SU-DHL-6 (cell line): ENCODE data around the gene CARD11.

Source experiments
- H2AFZ ChIP-seq: fragments of 200-600 bp; sonication (generic); 2 replicates; pipeline ENCODE4 v1.6.1; 2014; ENCODE audit warnings: low read depth, mild to moderate bottlenecking, moderate library complexity, mixed read lengths, antibody characterized with exemption, low read length; ENCODE audit not compliant: severe bottlenecking
- H3F3A ChIP-seq: fragments of 200-600 bp; shearing (Covaris generic); 2 replicates; pipeline ENCODE4 v1.6.0; 2016; ENCODE audit warnings: antibody characterized with exemption, mild to moderate bottlenecking; ENCODE audit not compliant: insufficient read depth
- H3K27ac ChIP-seq: fragments of 200-600 bp; sonication (generic); 2 replicates; pipeline ENCODE4 v1.5.1; 2016; ENCODE audit warnings: low read depth, mild to moderate bottlenecking, low read length, moderate library complexity, mixed read lengths
- H3K27me3 ChIP-seq: fragments of 200-600 bp; sonication (generic), shearing (Covaris generic); 2 replicates; pipeline ENCODE4 v1.6.0; 2014; ENCODE audit warnings: mild to moderate bottlenecking, low read length
- H3K36me3 ChIP-seq: fragments of 200-600 bp; sonication (generic); 2 replicates; pipeline ENCODE4 v1.6.1; 2014; ENCODE audit warnings: mild to moderate bottlenecking, low read length, mixed read lengths
- H3K4me2 ChIP-seq: fragments of 300-600, 200-600 bp; shearing (Covaris generic), sonication (generic); 2 replicates; pipeline ENCODE4 v1.6.0; 2014; ENCODE audit warnings: low read length, low read depth, mild to moderate bottlenecking; ENCODE audit not compliant: poor library complexity, severe bottlenecking
- H3K4me3 ChIP-seq: fragments of 200-600 bp; sonication (generic); 2 replicates; pipeline ENCODE4 v1.5.1; 2014; ENCODE audit warnings: antibody characterized with exemption, low read length, mild to moderate bottlenecking, mixed read lengths; ENCODE audit not compliant: insufficient read depth, poor library complexity, severe bottlenecking
- H3K79me2 ChIP-seq: fragments of 200-600 bp; sonication (generic); 2 replicates; pipeline ENCODE4 v1.6.1; 2014; ENCODE audit warnings: mild to moderate bottlenecking, low read length, moderate library complexity; ENCODE audit not compliant: insufficient read depth
- H3K9ac ChIP-seq: fragments of 200-600 bp; sonication (generic); 2 replicates; pipeline ENCODE4 v1.7.0; 2014; ENCODE audit warnings: mild to moderate bottlenecking, low read length
- H3K9me2 ChIP-seq: fragments of 200-600 bp; sonication (generic); replicated peaks from 2 replicates; pipeline ENCODE4 v1.6.1; 2014; ENCODE audit warnings: low read length; ENCODE audit not compliant: insufficient read depth
- H3K9me3 ChIP-seq: fragments of 200-600 bp; sonication (generic); 2 replicates; pipeline ENCODE4 v1.6.1; 2014; ENCODE audit warnings: low read length, mixed read lengths; ENCODE audit not compliant: insufficient read depth
- H4K20me1 ChIP-seq: fragments of 200-600 bp; sonication (generic); 2 replicates; pipeline ENCODE4 v1.6.1; 2014; ENCODE audit warnings: low read depth, mild to moderate bottlenecking, antibody characterized with exemption, low read length, moderate library complexity, mixed read lengths
- EZH2phosphoT487 ChIP-seq: fragments of 200-600 bp; sonication (generic), shearing (Covaris generic); conservative IDR thresholded peaks from 2 replicates; pipeline ENCODE4 v1.6.1; 2018; ENCODE audit warnings: mild to moderate bottlenecking, antibody characterized with exemption, low read length, moderate library complexity, mixed read lengths
- TF ChIP-seq, protein P1 (sequence below): fragments of 200-600 bp; sonication (generic); IDR thresholded peaks from one replicate; pipeline ENCODE4 v1.5.1; 2017; ENCODE audit warnings: antibody characterized with exemption, mild to moderate bottlenecking, low read length, moderate library complexity; ENCODE audit not compliant: insufficient read depth, poor library complexity, severe bottlenecking

The CARD11 gene

DNA sequence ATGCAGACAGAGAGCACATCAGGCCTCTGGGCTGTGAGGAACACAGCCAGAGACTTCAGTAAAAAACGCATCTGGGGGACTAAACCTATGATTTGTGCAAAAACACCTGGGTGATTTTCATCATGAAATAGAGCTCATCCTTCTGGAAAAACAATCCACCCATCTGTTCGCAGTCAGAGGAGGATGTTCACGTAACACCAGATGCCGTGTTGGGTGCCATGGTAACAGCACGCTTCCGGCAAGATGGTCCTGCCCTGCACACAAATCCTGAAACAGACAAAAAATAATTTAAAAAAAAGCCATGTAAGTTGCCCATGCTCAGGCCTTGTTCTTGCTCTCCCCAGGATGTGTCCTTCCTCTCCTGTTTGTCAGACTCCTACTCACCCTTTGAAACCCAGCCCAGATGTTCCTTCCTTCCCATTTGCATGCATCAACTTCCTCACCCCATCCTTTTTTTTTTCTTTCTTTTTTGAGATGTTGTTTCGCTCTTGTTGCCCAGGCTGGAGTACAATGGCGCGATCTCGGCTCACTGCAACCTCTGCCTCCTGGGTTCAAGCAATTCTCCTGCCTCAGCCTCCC is 171.3 kb downstream of the CARD11 start:
- Histone ChIP-seq H3K27ac (no peak overlapping the region), H3K9ac (no peak overlapping the region), H3F3A (no peaks in the 10 kb centered on the region), H3K36me3 (no peaks in the 10 kb centered on the region), H3K79me2 (no peaks in the 10 kb centered on the region), H3K9me3 (no peaks in the 10 kb centered on the region), H3K9me2 (no peaks in the 10 kb centered on the region), H3K4me2 (no peak overlapping the region), H3K4me3 (no peak overlapping the region), H2AFZ (no peak overlapping the region), H4K20me1 (no peaks in the 10 kb centered on the region), H3K27me3 (no peaks in the 10 kb centered on the region)
- TF ChIP-seq, protein P1, sequence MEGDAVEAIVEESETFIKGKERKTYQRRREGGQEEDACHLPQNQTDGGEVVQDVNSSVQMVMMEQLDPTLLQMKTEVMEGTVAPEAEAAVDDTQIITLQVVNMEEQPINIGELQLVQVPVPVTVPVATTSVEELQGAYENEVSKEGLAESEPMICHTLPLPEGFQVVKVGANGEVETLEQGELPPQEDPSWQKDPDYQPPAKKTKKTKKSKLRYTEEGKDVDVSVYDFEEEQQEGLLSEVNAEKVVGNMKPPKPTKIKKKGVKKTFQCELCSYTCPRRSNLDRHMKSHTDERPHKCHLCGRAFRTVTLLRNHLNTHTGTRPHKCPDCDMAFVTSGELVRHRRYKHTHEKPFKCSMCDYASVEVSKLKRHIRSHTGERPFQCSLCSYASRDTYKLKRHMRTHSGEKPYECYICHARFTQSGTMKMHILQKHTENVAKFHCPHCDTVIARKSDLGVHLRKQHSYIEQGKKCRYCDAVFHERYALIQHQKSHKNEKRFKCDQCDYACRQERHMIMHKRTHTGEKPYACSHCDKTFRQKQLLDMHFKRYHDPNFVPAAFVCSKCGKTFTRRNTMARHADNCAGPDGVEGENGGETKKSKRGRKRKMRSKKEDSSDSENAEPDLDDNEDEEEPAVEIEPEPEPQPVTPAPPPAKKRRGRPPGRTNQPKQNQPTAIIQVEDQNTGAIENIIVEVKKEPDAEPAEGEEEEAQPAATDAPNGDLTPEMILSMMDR, result no peak
- no peak for TF ChIP-seq EZH2phosphoT487

DNA sequence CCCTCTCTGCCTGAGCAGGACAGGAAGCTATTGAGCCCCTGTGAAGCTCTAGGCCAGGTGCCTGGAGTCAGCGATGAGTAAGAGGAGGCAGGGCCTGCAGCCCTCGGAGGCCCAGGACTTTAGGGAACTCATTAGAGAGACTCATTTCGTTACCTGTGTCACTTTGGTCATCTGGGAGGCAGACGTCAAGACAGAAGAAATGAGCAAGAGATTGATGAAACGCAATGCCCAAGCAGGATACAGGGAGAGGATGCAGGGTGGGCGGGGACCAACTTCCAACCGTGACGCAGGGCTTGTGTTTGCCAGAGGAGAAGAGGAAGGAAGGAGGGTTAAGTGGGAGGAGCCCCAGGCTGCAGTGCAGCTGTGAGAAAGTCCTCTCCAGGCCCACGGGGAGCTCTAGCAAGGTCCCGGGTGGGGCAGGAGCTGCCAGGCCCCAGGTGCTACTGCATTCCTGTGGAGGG is 173.2 kb downstream of the CARD11 start:
- no peaks in the 10 kb centered on the region for H3K79me2 ChIP-seq
- H3K27me3 ChIP-seq, result no peaks in the 10 kb centered on the region
- H3K9ac ChIP-seq, result no peak overlapping the region
- H2AFZ ChIP-seq, result no peak overlapping the region
- no peak overlapping the region for H3K4me3 ChIP-seq
- H4K20me1 ChIP-seq, result no peaks in the 10 kb centered on the region
- no peaks in the 10 kb centered on the region for H3K9me2 ChIP-seq
- no peaks in the 10 kb centered on the region for H3K36me3 ChIP-seq
- no peaks in the 10 kb centered on the region for H3F3A ChIP-seq
- TF ChIP-seq, protein P1, result no peak
- no peak for TF ChIP-seq EZH2phosphoT487
- no peaks in the 10 kb centered on the region for H3K9me3 ChIP-seq
- H3K27ac ChIP-seq, result no peak overlapping the region
- H3K4me2 ChIP-seq, result no peak overlapping the region

GRCh38 chr7:2869981-2870380 is 173.7 kb downstream of the CARD11 start:
- Histone ChIP-seq H3K4me3 (no peak overlapping the region), H3K27ac (no peak overlapping the region), H3K27me3 (no peaks in the 10 kb centered on the region), H3K9ac (no peak overlapping the region), H3K9me3 (no peaks in the 10 kb centered on the region), H3K4me2 (no peak overlapping the region), H3K79me2 (no peaks in the 10 kb centered on the region), H4K20me1 (no peaks in the 10 kb centered on the region), H3K36me3 (no peaks in the 10 kb centered on the region), H3K9me2 (no peaks in the 10 kb centered on the region), H3F3A (no peaks in the 10 kb centered on the region), H2AFZ (no peak overlapping the region)
- TF ChIP-seq EZH2phosphoT487, result no peak
- TF ChIP-seq, protein P1, result no peak
